Endothelial cell of umbilical vein (primary cell): Measurements from ENCODE around the gene FOXP1.
A peak's percentile ranks its signal among the peaks of the same experiment; 100 is the strongest.

ENCODE experiments used
- EZH2 ChIP-seq: IDR thresholded peaks from 2 replicates; pipeline ENCODE4 v1.6.1; 2012; ENCODE audit warnings: borderline replicate concordance, low read depth, mild to moderate bottlenecking, moderate library complexity, low read length, inconsistent platforms; ENCODE audit not compliant: severe bottlenecking
- FOS ChIP-seq: IDR thresholded peaks from 2 replicates; pipeline ENCODE4 v1.6.1; 2011; ENCODE audit warnings: mild to moderate bottlenecking, low read length, moderate library complexity, borderline replicate concordance; ENCODE audit not compliant: insufficient read depth
- GATA2 ChIP-seq: IDR thresholded peaks from 2 replicates; pipeline ENCODE4 v1.7.0; 2011; ENCODE audit warnings: low read depth, mild to moderate bottlenecking, moderate library complexity, mixed read lengths, low read length; ENCODE audit not compliant: insufficient read length, insufficient read depth
- JUN ChIP-seq: IDR thresholded peaks from 2 replicates; pipeline ENCODE4 v1.6.1; 2011; ENCODE audit warnings: borderline replicate concordance, low read depth; ENCODE audit not compliant: insufficient read length, insufficient read depth
- MYC ChIP-seq: IDR thresholded peaks from one replicate; pipeline ENCODE4 v1.6.1; 2011; ENCODE audit warnings: mild to moderate bottlenecking, low read depth, low read length
- POLR2A ChIP-seq: IDR thresholded peaks from 2 replicates; pipeline ENCODE4 v1.6.1; 2012; ENCODE audit warnings: low read depth, mild to moderate bottlenecking, control low read depth, low read length
- POLR2AphosphoS5 ChIP-seq: IDR thresholded peaks from 2 replicates; pipeline ENCODE4 v1.6.1; 2012; ENCODE audit warnings: low read depth, mild to moderate bottlenecking, control low read depth, low read length, moderate library complexity; ENCODE audit not compliant: insufficient read depth
- TF ChIP-seq, protein P1 (sequence below), 2 donors: IDR thresholded peaks; 1 replicate in 1 of 2; 2 replicates in 1 of 2; pipeline ENCODE4 v1.5.1; 2011; ENCODE audit warnings: low read length in 2 of 2, mild to moderate bottlenecking in 2 of 2, moderate library complexity in 2 of 2, control low read depth in 1 of 2, inconsistent platforms in 1 of 2, low read depth in 1 of 2; ENCODE audit not compliant: insufficient read depth in 1 of 2; ENCODE audit errors: extremely low read depth in 1 of 2
- TF ChIP-seq, protein P2 (sequence below): IDR thresholded peaks from 2 replicates; pipeline ENCODE4 v1.6.1; 2011; ENCODE audit not compliant: insufficient read depth, insufficient read length

DNA sequence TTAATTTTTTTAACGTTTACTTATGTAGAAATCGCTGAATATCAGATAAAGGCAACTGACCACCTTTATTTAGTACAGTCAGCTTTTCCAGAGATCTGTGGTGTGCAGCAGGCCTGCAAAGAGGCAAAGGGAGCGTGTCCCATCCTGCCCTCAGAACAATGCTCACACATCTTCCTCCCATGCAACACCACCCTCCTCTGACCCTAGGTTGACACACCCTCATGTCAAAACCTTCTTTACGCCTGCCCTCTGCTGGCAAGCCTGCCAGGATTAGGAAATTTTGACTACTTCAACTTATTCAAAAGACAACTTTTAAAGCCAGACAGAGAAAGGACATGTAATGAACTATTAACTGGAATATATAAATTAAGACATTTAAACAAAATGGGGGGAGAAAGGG, 513.7 kb downstream of the FOXP1 start:
- TF ChIP-seq, protein P1, sequence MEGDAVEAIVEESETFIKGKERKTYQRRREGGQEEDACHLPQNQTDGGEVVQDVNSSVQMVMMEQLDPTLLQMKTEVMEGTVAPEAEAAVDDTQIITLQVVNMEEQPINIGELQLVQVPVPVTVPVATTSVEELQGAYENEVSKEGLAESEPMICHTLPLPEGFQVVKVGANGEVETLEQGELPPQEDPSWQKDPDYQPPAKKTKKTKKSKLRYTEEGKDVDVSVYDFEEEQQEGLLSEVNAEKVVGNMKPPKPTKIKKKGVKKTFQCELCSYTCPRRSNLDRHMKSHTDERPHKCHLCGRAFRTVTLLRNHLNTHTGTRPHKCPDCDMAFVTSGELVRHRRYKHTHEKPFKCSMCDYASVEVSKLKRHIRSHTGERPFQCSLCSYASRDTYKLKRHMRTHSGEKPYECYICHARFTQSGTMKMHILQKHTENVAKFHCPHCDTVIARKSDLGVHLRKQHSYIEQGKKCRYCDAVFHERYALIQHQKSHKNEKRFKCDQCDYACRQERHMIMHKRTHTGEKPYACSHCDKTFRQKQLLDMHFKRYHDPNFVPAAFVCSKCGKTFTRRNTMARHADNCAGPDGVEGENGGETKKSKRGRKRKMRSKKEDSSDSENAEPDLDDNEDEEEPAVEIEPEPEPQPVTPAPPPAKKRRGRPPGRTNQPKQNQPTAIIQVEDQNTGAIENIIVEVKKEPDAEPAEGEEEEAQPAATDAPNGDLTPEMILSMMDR (IDR thresholded peaks at IDR 0.05; ENCODE audit: extremely low read depth in 1 of 2, insufficient read depth in 1 of 2, low read depth in 1 of 2, low read length in 2 of 2): peak; percentile 42 to 52
- TF ChIP-seq POLR2A (no peak), FOS (no peak), EZH2 (no peak), GATA2 (no peak), POLR2AphosphoS5 (no peak), MYC (no peak), JUN (no peak)
- TF ChIP-seq, protein P2, sequence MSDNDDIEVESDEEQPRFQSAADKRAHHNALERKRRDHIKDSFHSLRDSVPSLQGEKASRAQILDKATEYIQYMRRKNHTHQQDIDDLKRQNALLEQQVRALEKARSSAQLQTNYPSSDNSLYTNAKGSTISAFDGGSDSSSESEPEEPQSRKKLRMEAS: no peak
